HCT116 (cell line): ENCODE results near the gene SLC30A4. TPM values are rescaled to one million over a fixed set of nuclear protein-coding genes. Genes with fewer than 3 reads are reported as not detected.

Experiments used
- ATAC-seq: fragments of 200-7000 bp; cut with Tn5 transposase; 2 replicates; pipeline ENCODE4 v1.9.1; 2020; ENCODE audit warnings: mild to moderate bottlenecking, moderate library complexity
- BruUV-seq: library from RNA; stranded (reverse); fragments of 400-500 nt; replicated peaks from 2 replicates; lab custom pipeline; 2021; lab: Mats Ljungman, UMichigan
- CTCF ChIA-PET: fragments of 300-600 bp; sonication (Branson Sonifier 250); formaldehyde crosslinking; loops from one replicate; lab custom pipeline; 2021; ENCODE audit warnings: antibody characterized with exemption; lab: Charles Lee
- POLR2A ChIA-PET: fragments of 300-600, 350-600 bp; sonication (Branson Sonifier 250); formaldehyde crosslinking; loops from one replicate; lab custom pipeline; 2021; ENCODE audit warnings: antibody characterized with exemption; lab: Charles Lee
- RAD21 ChIA-PET, 2 experiments: fragments of 300-600 bp; sonication (Branson Sonifier 250); formaldehyde crosslinking; loops; one replicate each; lab custom pipeline; 2023; ENCODE audit warnings: low total read pairs in 2 of 2; ENCODE audit not compliant: uncharacterized antibody in 2 of 2, unreplicated experiment in 2 of 2, low non-redundant PET in 1 of 2; lab: Charles Lee
- DNase-seq: peaks from one replicate; pipeline ENCODE4 v3.0.0-alpha.2; 2010; ENCODE audit warnings: low read depth, low spot score
- H2AFZ ChIP-seq: fragments of 200-600 bp; shearing (Covaris generic), sonication (generic); 2 replicates; pipeline ENCODE4 v1.6.1; 2017; ENCODE audit warnings: low read depth, mixed run types, mixed read lengths, antibody characterized with exemption, low read length; ENCODE audit not compliant: poor library complexity, severe bottlenecking
- H3K27ac ChIP-seq: 2 replicates; pipeline ENCODE4 v1.5.1; 2012; ENCODE audit warnings: low read depth, low read length
- H3K27me3 ChIP-seq: fragments of 200-600 bp; sonication (generic); 2 replicates; pipeline ENCODE4 v1.6.1; 2016; ENCODE audit warnings: mixed run types, low read length, mixed read lengths; ENCODE audit not compliant: insufficient read depth
- H3K36me3 ChIP-seq, 2 experiments: fragments of 200-500 bp in 1 of 2; fragments of 200-600 bp in 1 of 2; sonication (Bioruptor generic) in 1 of 2; sonication (generic) in 1 of 2; 2 replicates each; pipeline versions ENCODE4 v1.5.1 to v1.6.1; 2014 to 2016; ENCODE audit warnings: low read length in 2 of 2, inconsistent platforms in 1 of 2, mixed read lengths in 1 of 2, mixed run types in 1 of 2; ENCODE audit not compliant: insufficient read depth in 2 of 2, control insufficient read depth in 1 of 2
- H3K4me1 ChIP-seq, 2 experiments: fragments of 200-600 bp in 1 of 2; sonication (generic) in 1 of 2; 2 replicates each; pipeline versions ENCODE4 v1.5.1 to v1.6.1; 2012 to 2017; ENCODE audit warnings: low read length in 2 of 2, inconsistent platforms in 1 of 2, mild to moderate bottlenecking in 1 of 2, mixed read lengths in 1 of 2, mixed run types in 1 of 2, moderate library complexity in 1 of 2; ENCODE audit not compliant: insufficient read depth in 2 of 2, control insufficient read depth in 1 of 2
- H3K4me2 ChIP-seq: fragments of 200-600 bp; sonication (generic); 2 replicates; pipeline ENCODE4 v1.6.1; 2017; ENCODE audit warnings: mixed run types, low read length, mixed read lengths
- H3K4me3 ChIP-seq, 2 experiments: fragments of 200-600 bp in 1 of 2; sonication (generic) in 1 of 2; replicated peaks in 1 of 2; 2 replicates each; pipeline ENCODE4 v1.5.1; 2011 to 2016; ENCODE audit warnings: low read length in 2 of 2, control low read depth in 1 of 2, low read depth in 1 of 2, mild to moderate bottlenecking in 1 of 2, mixed read lengths in 1 of 2, mixed run types in 1 of 2
- H3K79me2 ChIP-seq: fragments of 200-600 bp; sonication (generic); 2 replicates; pipeline ENCODE4 v1.6.1; 2017; ENCODE audit warnings: mild to moderate bottlenecking, mixed run types, low read length, moderate library complexity, mixed read lengths; ENCODE audit not compliant: insufficient read depth
- H3K9ac ChIP-seq: fragments of 200-600 bp; sonication (generic); 2 replicates; pipeline ENCODE4 v1.6.1; 2016; ENCODE audit warnings: low read length, mixed read lengths
- H3K9me2 ChIP-seq: fragments of 200-600 bp; sonication (generic), shearing (Covaris generic); 2 replicates; pipeline ENCODE4 v1.6.1; 2017; ENCODE audit warnings: mixed run types, mild to moderate bottlenecking, moderate library complexity; ENCODE audit not compliant: insufficient read depth
- H3K9me3 ChIP-seq, 2 experiments: fragments of 200-500 bp in 1 of 2; fragments of 200-600 bp in 1 of 2; sonication (Bioruptor generic) in 1 of 2; sonication (generic) in 1 of 2; 2 replicates each; pipeline ENCODE4 v1.6.1; 2014 to 2017; ENCODE audit warnings: low read length in 2 of 2, mixed read lengths in 2 of 2, inconsistent platforms in 1 of 2, low read depth in 1 of 2, mild to moderate bottlenecking in 1 of 2, mixed run types in 1 of 2, moderate library complexity in 1 of 2; ENCODE audit not compliant: control insufficient read depth in 1 of 2, insufficient read depth in 1 of 2
- H4K20me1 ChIP-seq: fragments of 200-600 bp; sonication (generic), shearing (Covaris generic); 2 replicates; pipeline ENCODE4 v1.6.1; 2017; ENCODE audit warnings: mixed run types, mild to moderate bottlenecking, moderate library complexity; ENCODE audit not compliant: insufficient read depth
- CBX3 ChIP-seq: IDR thresholded peaks from 2 replicates; pipeline ENCODE4 v1.6.1; 2012; ENCODE audit warnings: low read depth
- EGR1 ChIP-seq: IDR thresholded peaks from 2 replicates; pipeline ENCODE4 v1.6.1; 2012; ENCODE audit warnings: low read depth
- ELF1 ChIP-seq: IDR thresholded peaks from 2 replicates; pipeline ENCODE4 v1.6.1; 2012; ENCODE audit warnings: low read depth, borderline replicate concordance
- EZH2phosphoT487 ChIP-seq: fragments of 200-600 bp; IDR thresholded peaks from 2 replicates; pipeline ENCODE4 v1.6.1; 2018; ENCODE audit warnings: antibody characterized with exemption, borderline replicate concordance
- FOSL1 ChIP-seq: IDR thresholded peaks from 2 replicates; pipeline ENCODE4 v1.6.1; 2012; ENCODE audit warnings: low read depth
- JUND ChIP-seq: IDR thresholded peaks from 2 replicates; pipeline ENCODE4 v1.6.1; 2012
- MAX ChIP-seq: IDR thresholded peaks from 2 replicates; pipeline ENCODE4 v1.6.1; 2012
- POLR2A ChIP-seq: IDR thresholded peaks from 2 replicates; pipeline ENCODE4 v1.7.0; 2011; ENCODE audit warnings: borderline replicate concordance; ENCODE audit not compliant: insufficient read depth, insufficient read length; ENCODE audit errors: extremely low read depth
- POLR2AphosphoS5 ChIP-seq: IDR thresholded peaks from 2 replicates; pipeline ENCODE4 v1.6.1; 2011; ENCODE audit warnings: mild to moderate bottlenecking, low read depth, low read length, moderate library complexity
- RAD21 ChIP-seq: IDR thresholded peaks from 2 replicates; pipeline ENCODE4 v1.6.1; 2012; ENCODE audit warnings: low read depth, mild to moderate bottlenecking
- SRF ChIP-seq: IDR thresholded peaks from 2 replicates; pipeline ENCODE4 v1.6.1; 2012; ENCODE audit warnings: low read depth
- TCF7L2 ChIP-seq: IDR thresholded peaks from 2 replicates; pipeline ENCODE4 v1.7.0; 2011; ENCODE audit warnings: borderline replicate concordance, inconsistent platforms; ENCODE audit not compliant: insufficient read depth, insufficient read length; ENCODE audit errors: extremely low read depth
- ZFX ChIP-seq: fragments of 450-650 bp; IDR thresholded peaks from 2 replicates; pipeline ENCODE4 v1.6.1; 2017
- intact Hi-C: fragments of 100-400 bp; cut with micrococcal nuclease; formaldehyde crosslinking; loops from 2 replicates; pipeline ENCODE4 v1.10.0; 2022
- total RNA-seq: library from RNA; stranded (reverse); gene quantifications from one replicate; pipeline ENCODE4 v1.2.1, GENCODE V29; 2021; ENCODE audit not compliant: unreplicated experiment
- TF ChIP-seq, protein P1 (sequence below): IDR thresholded peaks from 2 replicates; pipeline ENCODE4 v1.6.1; 2012
- TF ChIP-seq, protein P2 (sequence below): IDR thresholded peaks from 2 replicates; pipeline ENCODE4 v1.6.1; 2012; ENCODE audit warnings: low read depth
- TF ChIP-seq, protein P3 (sequence below), 3 experiments: fragments of 200-600 bp in 1 of 3; sonication (generic) in 1 of 3; IDR thresholded peaks in 2 of 3; conservative IDR thresholded peaks in 1 of 3; 2 replicates each; pipeline ENCODE4 v1.5.1; 2012 to 2017; ENCODE audit warnings: low read depth in 2 of 3, low read length in 2 of 3, antibody characterized with exemption in 1 of 3, borderline replicate concordance in 1 of 3, control low read depth in 1 of 3, mild to moderate bottlenecking in 1 of 3, mixed read lengths in 1 of 3, mixed run types in 1 of 3, moderate library complexity in 1 of 3; ENCODE audit not compliant: insufficient read depth in 1 of 3

Gene SLC30A4
- total RNA-seq, 1 experiment from 2014 or later: 2.7 TPM

DNA sequence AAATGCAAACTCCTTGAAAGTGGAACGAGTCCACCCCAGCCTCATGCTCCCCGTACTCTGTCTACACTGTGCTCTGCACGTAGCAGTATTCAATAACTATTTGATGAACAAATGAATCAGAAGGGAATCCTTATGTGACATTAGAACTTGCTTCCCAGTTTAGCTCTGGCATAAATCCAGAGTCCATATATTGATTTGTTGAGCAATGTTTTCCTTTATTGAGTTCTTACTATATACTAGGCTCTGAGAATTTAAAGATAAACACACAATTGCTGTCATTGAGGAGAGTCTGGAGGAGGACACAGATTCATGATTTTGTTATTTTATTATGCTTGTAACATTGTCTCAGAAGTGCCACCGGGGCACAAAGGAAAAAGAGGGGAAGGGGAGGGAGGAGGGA lies 73.2 kb downstream of the SLC30A4 start:
- Histone ChIP-seq H3K4me2 (no peak overlapping the region), H3K9me2 (no peaks in the 10 kb centered on the region), H3K79me2 (no peaks in the 10 kb centered on the region), H3K27me3 (no peaks in the 10 kb centered on the region), H3K9me3 (no peaks in the 10 kb centered on the region; a peak in 1 of 4 replicates), H3K27ac (no peak overlapping the region), H3K9ac (no peak overlapping the region), H3K36me3 (no peaks in the 10 kb centered on the region), H4K20me1 (no peaks in the 10 kb centered on the region), H3K4me1 (peaks cover 17 to 27% of the 10 kb centered on the region in 2 experiments), H2AFZ (no peak overlapping the region), H3K4me3 (no peak overlapping the region)
- intact Hi-C loops: no loop called here
- ChIA-PET RAD21 (no interaction called here), POLR2A (no interaction called here), CTCF (no interaction called here)
- no peak for TF ChIP-seq ZFX
- TF ChIP-seq, protein P1, sequence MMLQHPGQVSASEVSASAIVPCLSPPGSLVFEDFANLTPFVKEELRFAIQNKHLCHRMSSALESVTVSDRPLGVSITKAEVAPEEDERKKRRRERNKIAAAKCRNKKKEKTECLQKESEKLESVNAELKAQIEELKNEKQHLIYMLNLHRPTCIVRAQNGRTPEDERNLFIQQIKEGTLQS: no peak
- TF ChIP-seq CBX3: no peak
- TF ChIP-seq JUND: no peak
- no peak for TF ChIP-seq RAD21
- no peak for TF ChIP-seq ELF1
- TF ChIP-seq MAX: no peak
- TF ChIP-seq TCF7L2: no peak
- TF ChIP-seq POLR2A: no peak
- no peak for TF ChIP-seq EGR1
- TF ChIP-seq, protein P2, sequence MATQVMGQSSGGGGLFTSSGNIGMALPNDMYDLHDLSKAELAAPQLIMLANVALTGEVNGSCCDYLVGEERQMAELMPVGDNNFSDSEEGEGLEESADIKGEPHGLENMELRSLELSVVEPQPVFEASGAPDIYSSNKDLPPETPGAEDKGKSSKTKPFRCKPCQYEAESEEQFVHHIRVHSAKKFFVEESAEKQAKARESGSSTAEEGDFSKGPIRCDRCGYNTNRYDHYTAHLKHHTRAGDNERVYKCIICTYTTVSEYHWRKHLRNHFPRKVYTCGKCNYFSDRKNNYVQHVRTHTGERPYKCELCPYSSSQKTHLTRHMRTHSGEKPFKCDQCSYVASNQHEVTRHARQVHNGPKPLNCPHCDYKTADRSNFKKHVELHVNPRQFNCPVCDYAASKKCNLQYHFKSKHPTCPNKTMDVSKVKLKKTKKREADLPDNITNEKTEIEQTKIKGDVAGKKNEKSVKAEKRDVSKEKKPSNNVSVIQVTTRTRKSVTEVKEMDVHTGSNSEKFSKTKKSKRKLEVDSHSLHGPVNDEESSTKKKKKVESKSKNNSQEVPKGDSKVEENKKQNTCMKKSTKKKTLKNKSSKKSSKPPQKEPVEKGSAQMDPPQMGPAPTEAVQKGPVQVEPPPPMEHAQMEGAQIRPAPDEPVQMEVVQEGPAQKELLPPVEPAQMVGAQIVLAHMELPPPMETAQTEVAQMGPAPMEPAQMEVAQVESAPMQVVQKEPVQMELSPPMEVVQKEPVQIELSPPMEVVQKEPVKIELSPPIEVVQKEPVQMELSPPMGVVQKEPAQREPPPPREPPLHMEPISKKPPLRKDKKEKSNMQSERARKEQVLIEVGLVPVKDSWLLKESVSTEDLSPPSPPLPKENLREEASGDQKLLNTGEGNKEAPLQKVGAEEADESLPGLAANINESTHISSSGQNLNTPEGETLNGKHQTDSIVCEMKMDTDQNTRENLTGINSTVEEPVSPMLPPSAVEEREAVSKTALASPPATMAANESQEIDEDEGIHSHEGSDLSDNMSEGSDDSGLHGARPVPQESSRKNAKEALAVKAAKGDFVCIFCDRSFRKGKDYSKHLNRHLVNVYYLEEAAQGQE: no peak
- no peak for TF ChIP-seq EZH2phosphoT487
- TF ChIP-seq POLR2AphosphoS5: no peak
- TF ChIP-seq SRF: no peak
- TF ChIP-seq FOSL1: no peak
- TF ChIP-seq, protein P3, sequence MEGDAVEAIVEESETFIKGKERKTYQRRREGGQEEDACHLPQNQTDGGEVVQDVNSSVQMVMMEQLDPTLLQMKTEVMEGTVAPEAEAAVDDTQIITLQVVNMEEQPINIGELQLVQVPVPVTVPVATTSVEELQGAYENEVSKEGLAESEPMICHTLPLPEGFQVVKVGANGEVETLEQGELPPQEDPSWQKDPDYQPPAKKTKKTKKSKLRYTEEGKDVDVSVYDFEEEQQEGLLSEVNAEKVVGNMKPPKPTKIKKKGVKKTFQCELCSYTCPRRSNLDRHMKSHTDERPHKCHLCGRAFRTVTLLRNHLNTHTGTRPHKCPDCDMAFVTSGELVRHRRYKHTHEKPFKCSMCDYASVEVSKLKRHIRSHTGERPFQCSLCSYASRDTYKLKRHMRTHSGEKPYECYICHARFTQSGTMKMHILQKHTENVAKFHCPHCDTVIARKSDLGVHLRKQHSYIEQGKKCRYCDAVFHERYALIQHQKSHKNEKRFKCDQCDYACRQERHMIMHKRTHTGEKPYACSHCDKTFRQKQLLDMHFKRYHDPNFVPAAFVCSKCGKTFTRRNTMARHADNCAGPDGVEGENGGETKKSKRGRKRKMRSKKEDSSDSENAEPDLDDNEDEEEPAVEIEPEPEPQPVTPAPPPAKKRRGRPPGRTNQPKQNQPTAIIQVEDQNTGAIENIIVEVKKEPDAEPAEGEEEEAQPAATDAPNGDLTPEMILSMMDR (IDR thresholded peaks at IDR 0.05 in 2 of 3, conservative IDR thresholded peaks at IDR 0.05 in 1 of 3; ENCODE audit: borderline replicate concordance in 1 of 3, insufficient read depth in 1 of 3, low read depth in 2 of 3, low read length in 2 of 3): no peak
- ATAC-seq (no peak), DNase-seq (no peak)
- no TSS peak for BruUV-seq
